Stimulated activated memory B cell treated with anti-CD40 and anti-IgM and Interleukin-4, amounts not matched to agents 10 μg/mL and 1 μg/mL and 100 μg/mL, for 72 hours (primary cell): ENCODE data around the gene PTPRCAP.
A peak's percentile ranks its signal among the peaks of the same experiment; 100 is the strongest.

Experiments used
- ATAC-seq: fragments of 150-1000 bp; cut with Tn5 transposase; 2 replicates; pipeline ENCODE4 v1.10.0; 2021
- H3K27ac Mint-ChIP-seq: one replicate; pipeline ENCODE4 v1.8.0; 2022; ENCODE audit warnings: mild to moderate bottlenecking, mixed read lengths
- H3K27me3 Mint-ChIP-seq: one replicate; pipeline ENCODE4 v1.8.0; 2022; ENCODE audit warnings: mixed read lengths
- H3K36me3 Mint-ChIP-seq: one replicate; pipeline ENCODE4 v1.8.0; 2022; ENCODE audit warnings: mixed read lengths
- H3K4me1 Mint-ChIP-seq: one replicate; pipeline ENCODE4 v1.8.0; 2022; ENCODE audit warnings: mixed read lengths
- H3K4me3 Mint-ChIP-seq: one replicate; pipeline ENCODE4 v1.8.0; 2022; ENCODE audit warnings: mild to moderate bottlenecking, moderate library complexity, mixed read lengths
- H3K9me3 Mint-ChIP-seq: one replicate; pipeline ENCODE4 v1.8.0; 2022; ENCODE audit warnings: mixed read lengths

PTPRCAP gene

GRCh38 chr11:67393990-67394389 lies 43.5 kb downstream of the PTPRCAP start:
- Mint-ChIP-seq H3K27ac (no peak overlapping the region), H3K27me3 (no peaks in the 10 kb centered on the region), H3K9me3 (no peaks in the 10 kb centered on the region), H3K4me1 (peaks cover 66% of the 10 kb centered on the region), H3K36me3 (peaks cover 32% of the 10 kb centered on the region), H3K4me3 (peak overlapping the region; percentile 33)
- no peak for ATAC-seq

- H3K27me3 Mint-ChIP-seq, result no peaks in the 10 kb centered on the region
- H3K4me1 Mint-ChIP-seq, result peaks cover 68% of the 10 kb centered on the region
- no peak for ATAC-seq
- peaks cover 29% of the 10 kb centered on the region for H3K36me3 Mint-ChIP-seq
- H3K27ac Mint-ChIP-seq, result no peak overlapping the region
- no peaks in the 10 kb centered on the region for H3K9me3 Mint-ChIP-seq
- peak overlapping the region; percentile 33 for H3K4me3 Mint-ChIP-seq
Measured at GRCh38 chr11:67393437-67393836, 44.0 kb downstream of the PTPRCAP start.

- Mint-ChIP-seq H3K4me1 (peaks cover 58% of the 10 kb centered on the region), H3K4me3 (peak overlapping the region; percentile 92), H3K9me3 (no peaks in the 10 kb centered on the region), H3K27me3 (no peaks in the 10 kb centered on the region), H3K27ac (peak overlapping the region; percentile 85), H3K36me3 (peaks cover 19% of the 10 kb centered on the region)
- no peak for ATAC-seq
Measured at GRCh38 chr11:67392183-67392715, 45.2 kb downstream of the PTPRCAP start.

- Mint-ChIP-seq H3K4me3 (peak within 1 kb of the TSS; percentile 92), H3K4me1 (peaks cover 51% of the 10 kb centered on the region), H3K9me3 (no peaks in the 10 kb centered on the region), H3K27me3 (no peaks in the 10 kb centered on the region), H3K27ac (peak within 1 kb of the TSS; percentile 85), H3K36me3 (peaks cover 14% of the 10 kb centered on the region)
- ATAC-seq, result peak; percentile 91
Measured at GRCh38 chr11:67391304-67392182, 45.9 kb downstream of the PTPRCAP start, which contains the start of gene RAD9A. Gene RAD9A (plus strand): TSS chr11:67391986. CDS start chr11:67392045, 59 bp downstream.

GRCh38 chr11:67390947-67391303 lies 46.6 kb downstream of the PTPRCAP start:
- peak overlapping the region; percentile 92 for H3K4me3 Mint-ChIP-seq
- peaks cover 45% of the 10 kb centered on the region for H3K4me1 Mint-ChIP-seq
- no peaks in the 10 kb centered on the region for H3K9me3 Mint-ChIP-seq
- H3K27ac Mint-ChIP-seq, result peak overlapping the region; percentile 85
- ATAC-seq, result no peak
- H3K36me3 Mint-ChIP-seq, result peaks cover 8% of the 10 kb centered on the region
- no peaks in the 10 kb centered on the region for H3K27me3 Mint-ChIP-seq

GRCh38 chr11:67389477-67389876 lies 48.0 kb downstream of the PTPRCAP start:
- H3K27ac Mint-ChIP-seq, result peak overlapping the region; percentile 17
- no peaks in the 10 kb centered on the region for H3K9me3 Mint-ChIP-seq
- H3K4me3 Mint-ChIP-seq, result peak overlapping the region; percentile 37
- ATAC-seq, result no peak
- peaks cover 45% of the 10 kb centered on the region for H3K4me1 Mint-ChIP-seq
- H3K36me3 Mint-ChIP-seq, result peaks cover 7% of the 10 kb centered on the region
- no peaks in the 10 kb centered on the region for H3K27me3 Mint-ChIP-seq

GRCh38 chr11:67387518-67387917 lies 50.0 kb downstream of the PTPRCAP start:
- H3K4me1 Mint-ChIP-seq, result peaks cover 30% of the 10 kb centered on the region
- ATAC-seq, result no peak

GRCh38 chr11:67387069-67387468 lies 50.4 kb downstream of the PTPRCAP start:
- Mint-ChIP-seq H3K9me3 (no peaks in the 10 kb centered on the region), H3K4me3 (no peak overlapping the region), H3K27ac (no peak overlapping the region), H3K27me3 (no peaks in the 10 kb centered on the region), H3K36me3 (no peaks in the 10 kb centered on the region), H3K4me1 (peaks cover 30% of the 10 kb centered on the region)
- ATAC-seq, result no peak

More at GRCh38 chr11:67387518-67387917, 50.0 kb downstream of the PTPRCAP start:
- no peaks in the 10 kb centered on the region for H3K9me3 Mint-ChIP-seq
- no peak overlapping the region for H3K4me3 Mint-ChIP-seq
- no peak overlapping the region for H3K27ac Mint-ChIP-seq
- H3K27me3 Mint-ChIP-seq, result no peaks in the 10 kb centered on the region
- H3K36me3 Mint-ChIP-seq, result no peaks in the 10 kb centered on the region
